ENCODE data around the gene SLC25A18.

DNA sequence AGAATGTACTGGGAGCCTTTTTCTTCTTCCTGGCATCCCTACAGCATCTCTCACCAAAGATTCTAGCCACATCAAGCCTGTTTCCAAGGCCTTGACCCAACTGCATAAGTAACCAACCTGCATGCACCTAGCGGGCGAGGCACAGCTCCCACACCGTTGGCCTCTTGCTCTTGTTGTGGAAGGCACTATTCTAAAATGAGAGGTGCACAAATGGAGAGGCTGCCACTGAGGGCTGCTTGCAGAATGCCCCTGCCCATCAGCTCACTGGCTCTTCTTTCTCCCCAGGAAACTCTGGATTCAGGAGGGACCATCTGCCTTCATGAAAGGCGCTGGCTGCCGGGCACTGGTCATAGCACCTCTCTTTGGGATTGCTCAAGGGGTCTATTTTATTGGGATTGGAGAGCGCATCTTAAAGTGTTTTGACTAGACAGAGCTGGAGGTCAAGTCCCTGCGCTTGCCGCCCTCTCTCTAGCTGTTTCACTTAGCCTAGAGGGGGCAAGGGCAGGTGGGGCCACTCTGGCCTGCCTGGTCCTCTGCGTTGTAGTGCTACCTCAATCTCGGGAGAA lies 26.6 kb downstream of the SLC25A18 start:
- TF ChIP-seq, protein P1, sequence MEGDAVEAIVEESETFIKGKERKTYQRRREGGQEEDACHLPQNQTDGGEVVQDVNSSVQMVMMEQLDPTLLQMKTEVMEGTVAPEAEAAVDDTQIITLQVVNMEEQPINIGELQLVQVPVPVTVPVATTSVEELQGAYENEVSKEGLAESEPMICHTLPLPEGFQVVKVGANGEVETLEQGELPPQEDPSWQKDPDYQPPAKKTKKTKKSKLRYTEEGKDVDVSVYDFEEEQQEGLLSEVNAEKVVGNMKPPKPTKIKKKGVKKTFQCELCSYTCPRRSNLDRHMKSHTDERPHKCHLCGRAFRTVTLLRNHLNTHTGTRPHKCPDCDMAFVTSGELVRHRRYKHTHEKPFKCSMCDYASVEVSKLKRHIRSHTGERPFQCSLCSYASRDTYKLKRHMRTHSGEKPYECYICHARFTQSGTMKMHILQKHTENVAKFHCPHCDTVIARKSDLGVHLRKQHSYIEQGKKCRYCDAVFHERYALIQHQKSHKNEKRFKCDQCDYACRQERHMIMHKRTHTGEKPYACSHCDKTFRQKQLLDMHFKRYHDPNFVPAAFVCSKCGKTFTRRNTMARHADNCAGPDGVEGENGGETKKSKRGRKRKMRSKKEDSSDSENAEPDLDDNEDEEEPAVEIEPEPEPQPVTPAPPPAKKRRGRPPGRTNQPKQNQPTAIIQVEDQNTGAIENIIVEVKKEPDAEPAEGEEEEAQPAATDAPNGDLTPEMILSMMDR (IDR thresholded peaks at IDR 0.05) = no peak
- no peak for TF ChIP-seq ZFX (IDR thresholded peaks at IDR 0.05; ENCODE audit: borderline replicate concordance)
